K562 (cell line): ENCODE data around the gene P2RX2. TPM values are rescaled to one million over a fixed set of nuclear protein-coding genes. Genes with fewer than 3 reads are reported as not detected.

Source experiments
- ATAC-seq: fragments of 200-7000 bp; cut with Tn5 transposase; 3 replicates; pipeline ENCODE4 v1.9.1; 2020; ENCODE audit warnings: moderate library complexity
- BruUV-seq: library from RNA; stranded (reverse); fragments of 400-500 nt; replicated peaks from 2 replicates; lab custom pipeline; 2021; lab: Mats Ljungman, UMichigan
- CTCF ChIA-PET: fragments of 300-600 bp; formaldehyde crosslinking; extraction: SDS; loops from one replicate; lab custom pipeline; 2021; ENCODE audit warnings: low intra/inter-chr PET ratio; lab: Yijun Ruan, JAX
- POLR2A ChIA-PET: fragments of 300-600, 350-650 bp; sonication (Branson Sonifier 250); formaldehyde crosslinking; extraction: SDS; loops from one replicate; lab custom pipeline; 2021; ENCODE audit warnings: antibody characterized with exemption, inconsistent platforms; lab: Yijun Ruan, JAX
- DNase-seq, 4 experiments: peaks; one replicate each; pipeline versions ENCODE4 v3.0.0 to v3.0.0-alpha.2; 2011 to 2018; ENCODE audit warnings: low spot score in 3 of 4, mixed read lengths in 3 of 4; ENCODE audit errors: extremely low read depth in 1 of 4
- FAIRE-seq: peaks from 2 replicates; lab custom pipeline; 2011; peaks lifted over from hg19 to GRCh38; lab: Jason Lieb, UNC
- H2AFZ ChIP-seq: 2 replicates; pipeline ENCODE4 v1.6.0; 2011; ENCODE audit warnings: low read depth, low read length, control low read depth, inconsistent platforms
- H3K27ac ChIP-seq: fragments of 200-600 bp; 3 replicates; pipeline ENCODE4 v1.8.0; 2011; ENCODE audit warnings: low read depth, mild to moderate bottlenecking, control low read depth, inconsistent platforms, low read length, moderate library complexity, mixed read lengths; ENCODE audit errors: extremely low read depth
- H3K27me3 ChIP-seq, 2 experiments: fragments of 300-600 bp in 1 of 2; 2 replicates in 1 of 2; 3 replicates in 1 of 2; pipeline versions ENCODE4 v1.6.0 to v1.8.0; 2011; ENCODE audit warnings: inconsistent platforms in 2 of 2, low read length in 2 of 2, mild to moderate bottlenecking in 1 of 2, mixed read lengths in 1 of 2, moderate library complexity in 1 of 2; ENCODE audit not compliant: control insufficient read depth in 2 of 2, insufficient read depth in 2 of 2
- H3K36me3 ChIP-seq: fragments of 300-600 bp; 3 replicates; pipeline ENCODE4 v1.8.0; 2011; ENCODE audit warnings: mild to moderate bottlenecking, low read length, inconsistent platforms; ENCODE audit not compliant: control insufficient read depth, insufficient read depth
- H3K4me1 ChIP-seq, 2 experiments: fragments of 200-600 bp in 1 of 2; replicated peaks in 1 of 2; 2 replicates in 1 of 2; 3 replicates in 1 of 2; pipeline versions ENCODE4 v1.5.1 to v1.8.0; 2011; ENCODE audit warnings: inconsistent platforms in 2 of 2, low read length in 2 of 2, mild to moderate bottlenecking in 1 of 2, mixed read lengths in 1 of 2, moderate library complexity in 1 of 2; ENCODE audit not compliant: control insufficient read depth in 2 of 2, insufficient read depth in 2 of 2
- H3K4me2 ChIP-seq: 2 replicates; pipeline ENCODE4 v1.6.1; 2011; ENCODE audit warnings: low read length, control low read depth, inconsistent platforms, mixed read lengths; ENCODE audit not compliant: insufficient read depth
- H3K4me3 ChIP-seq: fragments of 200-600 bp; sonication (generic), shearing (Covaris generic); 2 replicates; pipeline ENCODE4 v1.5.1; 2016; ENCODE audit warnings: control low read depth, inconsistent platforms
- H3K79me2 ChIP-seq: fragments of 200-600 bp; 3 replicates; pipeline ENCODE4 v1.8.0; 2011; ENCODE audit warnings: low read length, inconsistent platforms; ENCODE audit not compliant: control insufficient read depth, insufficient read depth
- H3K9ac ChIP-seq, 2 experiments: 2 replicates each; pipeline versions ENCODE4 v1.6.0 to v1.6.1; 2011; ENCODE audit warnings: low read depth in 2 of 2, low read length in 2 of 2, control low read depth in 1 of 2, inconsistent platforms in 1 of 2, mild to moderate bottlenecking in 1 of 2, mixed read lengths in 1 of 2; ENCODE audit not compliant: insufficient read depth in 1 of 2
- H3K9me1 ChIP-seq: one replicate; pipeline ENCODE4 v1.6.0; 2011; ENCODE audit warnings: inconsistent platforms, mild to moderate bottlenecking, low read length, moderate library complexity; ENCODE audit not compliant: control insufficient read depth, insufficient read depth
- H3K9me3 ChIP-seq: replicated peaks from 2 replicates; pipeline ENCODE4 v1.5.1; 2011; ENCODE audit warnings: low read depth, low read length, inconsistent platforms; ENCODE audit not compliant: control insufficient read depth, insufficient read depth
- H4K20me1 ChIP-seq: replicated peaks from 2 replicates; pipeline ENCODE4 v1.6.1; 2011; ENCODE audit warnings: low read length, inconsistent platforms, mixed read lengths; ENCODE audit not compliant: control insufficient read depth, insufficient read depth
- BRCA1 ChIP-seq, 2 experiments: fragments of 450-650 bp in 1 of 2; sonication (generic) in 1 of 2; formaldehyde crosslinking in 1 of 2; IDR thresholded peaks; 2 replicates each; pipeline versions ENCODE4 v1.5.0 to v1.6.1; 2017 to 2020; ENCODE audit warnings: mild to moderate bottlenecking in 1 of 2, missing genetic modification reagents in 1 of 2
- BRF1 ChIP-seq: IDR thresholded peaks from 3 replicates; pipeline ENCODE4 v1.6.1; 2011; ENCODE audit warnings: borderline replicate concordance, mild to moderate bottlenecking; ENCODE audit not compliant: insufficient read length; ENCODE audit errors: extremely low read depth
- CBX3 ChIP-seq, 2 experiments: IDR thresholded peaks; 1 replicate in 1 of 2; 2 replicates in 1 of 2; pipeline ENCODE4 v1.6.1; 2012; ENCODE audit warnings: inconsistent platforms in 2 of 2, low read length in 2 of 2, borderline replicate concordance in 1 of 2, control low read depth in 1 of 2
- CHCHD3 ChIP-seq: fragments of 250-450 bp; sonication (Bioruptor Pico); IDR thresholded peaks from 2 replicates; pipeline ENCODE4 v2.1.2; 2022; ENCODE audit warnings: mild to moderate bottlenecking
- CHD2 ChIP-seq: IDR thresholded peaks from 2 replicates; pipeline ENCODE4 v1.6.1; 2011; ENCODE audit warnings: low read depth, low read length
- CLOCK ChIP-seq: fragments of 250-450 bp; sonication (Bioruptor Pico); IDR thresholded peaks from 2 replicates; pipeline ENCODE4 v1.4.0; 2020; ENCODE audit warnings: mild to moderate bottlenecking, moderate library complexity, borderline replicate concordance
- CREB3 ChIP-seq: fragments of 450-650 bp; conservative IDR thresholded peaks from 2 replicates; pipeline ENCODE4 v1.6.1; 2016; ENCODE audit warnings: missing genetic modification characterization, low read depth, mild to moderate bottlenecking, missing compliant biosample characterization, moderate library complexity
- CTBP1 ChIP-seq: fragments of 450-650 bp; IDR thresholded peaks from 2 replicates; pipeline ENCODE4 v1.6.1; 2016; ENCODE audit warnings: borderline replicate concordance
- FOXK1 ChIP-seq: sonication (generic); formaldehyde crosslinking; IDR thresholded peaks from 2 replicates; pipeline ENCODE4 v1.8.0; 2022; ENCODE audit warnings: missing genetic modification reagents, mild to moderate bottlenecking, borderline replicate concordance
- GABPB2 ChIP-seq: fragments of 250-450 bp; sonication (Bioruptor Pico); conservative IDR thresholded peaks from 2 replicates; pipeline ENCODE4 v1.5.1; 2021; ENCODE audit warnings: mild to moderate bottlenecking
- HDAC1 ChIP-seq, 2 experiments: fragments of 450-650 bp; IDR thresholded peaks; 2 replicates each; pipeline ENCODE4 v1.6.1; 2016 to 2017; ENCODE audit warnings: inconsistent platforms in 1 of 2, mild to moderate bottlenecking in 1 of 2, moderate library complexity in 1 of 2
- HLTF ChIP-seq: fragments of 450-650 bp; IDR thresholded peaks from 2 replicates; pipeline ENCODE4 v1.6.1; 2016
- MCM5 ChIP-seq: fragments of 450-650 bp; IDR thresholded peaks from 2 replicates; pipeline ENCODE4 v1.6.1; 2016; ENCODE audit warnings: low read depth
- MEF2A ChIP-seq: IDR thresholded peaks from 2 replicates; pipeline ENCODE4 v1.6.1; 2011; ENCODE audit warnings: low read depth, mild to moderate bottlenecking, low read length, moderate library complexity; ENCODE audit not compliant: control insufficient read depth
- NFATC3 ChIP-seq: fragments of 450-650 bp; IDR thresholded peaks from 2 replicates; pipeline ENCODE4 v1.6.1; 2017; ENCODE audit warnings: mild to moderate bottlenecking
- RBM22 ChIP-seq: fragments of 200-400 bp; formaldehyde crosslinking; IDR thresholded peaks from 2 replicates; pipeline ENCODE4 v1.6.1; 2018; ENCODE audit warnings: low read length, low read depth; ENCODE audit not compliant: poor library complexity, severe bottlenecking
- ZNF24 ChIP-seq: fragments of 450-650 bp; IDR thresholded peaks from 2 replicates; pipeline ENCODE4 v1.6.1; 2016
- ZNF408 ChIP-seq: fragments of 250-450 bp; sonication (Bioruptor Pico); IDR thresholded peaks from 2 replicates; pipeline ENCODE4 v1.4.0; 2020; ENCODE audit warnings: low read depth, mild to moderate bottlenecking, moderate library complexity
- ZNF511 ChIP-seq: sonication (generic); formaldehyde crosslinking; IDR thresholded peaks from 2 replicates; pipeline ENCODE4 v1.8.0; 2022; ENCODE audit warnings: mild to moderate bottlenecking, missing genetic modification reagents
- ZNF561 ChIP-seq: fragments of 450-650 bp; formaldehyde crosslinking; conservative IDR thresholded peaks from 2 replicates; pipeline ENCODE4 v1.4.0; 2020; ENCODE audit warnings: mild to moderate bottlenecking, moderate library complexity
- WGBS: fragments of 100-300 bp; shearing (Covaris generic); methylation state at CpG from one replicate; pipeline ENCODE4 v1.1.6; 2016; ENCODE audit warnings: low coverage, mixed read lengths; ENCODE audit not compliant: insufficient coverage; ENCODE audit errors: missing lambda C conversion rate; 5-methylcytosine and 5-hydroxymethylcytosine counted together
- in situ Hi-C: fragments of 300-500 bp; cut with MboI; formaldehyde crosslinking; loops from 4 replicates; pipeline ENCODE4 v1.15.0; 2018; ENCODE audit warnings: inconsistent platforms, mixed read lengths
- intact Hi-C: fragments of 100-400 bp; cut with micrococcal nuclease; formaldehyde crosslinking; loops from 2 replicates; pipeline ENCODE4 v1.14.2; 2022
- polyA plus RNA-seq, 8 experiments: library from polyadenylated mRNA; depleted of rRNA in 4 of 8; stranded (reverse) in 5 of 8; unstranded in 3 of 8; fragments of >200 nt; fragmentation: Nextera tagmentation in 2 of 8; fragmentation: Illumina TruSeq in 1 of 8; extraction: Ambion mirVana in 2 of 8; extraction: Trizol in 1 of 8; gene quantifications; 2 replicates each; pipeline versions ENCODE4 v1.2.1 to v1.2.3, GENCODE V29; 2011 to 2014; ENCODE audit warnings: inconsistent platforms in 1 of 8, missing spikeins in 1 of 8
- total RNA-seq, 7 experiments: library from RNA; depleted of rRNA in 6 of 7; stranded (reverse); fragments of >200 nt in 6 of 7; fragmentation: Illumina TruSeq in 2 of 7; extraction: Trizol in 2 of 7; gene quantifications; 2 replicates each; pipeline versions ENCODE4 v1.2.1 to v1.2.3, GENCODE V29; 2011 to 2021; ENCODE audit warnings: low replicate concordance in 1 of 7

P2RX2 gene
- total and polyA plus RNA-seq, 9 of the 15 experiments (the other 6 are each of a cell fraction or from before 2014, with no cell fraction given) = not detected

GRCh38 chr12:132578826-132579225 lies 39.8 kb upstream of the P2RX2 start (continued):
- TF ChIP-seq ZNF408 (CRISPR knock-in tag) = no peak
- no peak for TF ChIP-seq MEF2A
- TF ChIP-seq NFATC3 = no peak
- no peak for TF ChIP-seq ZNF24
- no peak for TF ChIP-seq HDAC1 (IDR thresholded peaks at IDR 0.05)
- TF ChIP-seq HLTF = no peak

GRCh38 chr12:132579744-132580143 lies 38.8 kb upstream of the P2RX2 start:
- no peak overlapping the region for H3K9ac ChIP-seq
- H3K4me2 ChIP-seq = no peak overlapping the region
- no peak overlapping the region for H2AFZ ChIP-seq
- ChIA-PET POLR2A (interaction anchor here (0.6 to 0.9 kb wide), 2 partner anchors 35 to 250 kb away, joined by 3 read pairs; partner anchors contain the start of gene GALNT9), CTCF (no interaction called here)
- no peaks in the 10 kb centered on the region for H3K27me3 ChIP-seq
- in situ Hi-C loops (no loop called here), intact Hi-C loops (no loop called here)
- no peak overlapping the region for H3K27ac ChIP-seq
- no peaks in the 10 kb centered on the region for H3K9me1 ChIP-seq
- H4K20me1 ChIP-seq = no peaks in the 10 kb centered on the region; the same call in 1 of the 2 replicates
- WGBS = 94% methylated on average over 12 of the region's 12 CpGs
- peaks cover 0 to 25% of the 10 kb centered on the region in 2 experiments; a peak in 2 of 5 replicates for H3K4me1 ChIP-seq
- ATAC-seq (no peak), FAIRE-seq (no peak), DNase-seq (no peak)
- H3K4me3 ChIP-seq = no peak overlapping the region
- H3K79me2 ChIP-seq = no peaks in the 10 kb centered on the region
- no TSS peak for BruUV-seq
- H3K36me3 ChIP-seq = peaks cover 69% of the 10 kb centered on the region; the same call in 2 of the 3 replicates
- no peaks in the 10 kb centered on the region for H3K9me3 ChIP-seq
- TF ChIP-seq RBM22 = no peak
- no peak for TF ChIP-seq GABPB2 (CRISPR knock-in tag)
- no peak for TF ChIP-seq CBX3 (IDR thresholded peaks at IDR 0.05; ENCODE audit: borderline replicate concordance in 1 of 2, low read length in 2 of 2)
- no peak for TF ChIP-seq CTBP1
- no peak for TF ChIP-seq BRCA1 (IDR thresholded peaks at IDR 0.05)
- TF ChIP-seq BRCA1 (CRISPR knock-in tag; IDR thresholded peaks at IDR 0.05) = no peak
- TF ChIP-seq CHD2 = no peak
- no peak for TF ChIP-seq CHCHD3 (CRISPR knock-in tag)
- no peak for TF ChIP-seq MCM5
- TF ChIP-seq BRF1 = no peak
- no peak for TF ChIP-seq CREB3 (tag)
- no peak for TF ChIP-seq FOXK1 (CRISPR knock-in tag)
- TF ChIP-seq ZNF561 (CRISPR knock-in tag) = no peak
- TF ChIP-seq ZNF511 (CRISPR knock-in tag) = no peak
- no peak for TF ChIP-seq CLOCK (CRISPR knock-in tag)
